ENCODE measurements around the gene CNOT8.

The CNOT8 gene

GRCh38 chr5:154863291-154864080 lies 5.1 kb downstream of the CNOT8 start:
- DNase-seq (ENCODE audit: low spot score): no peak
- H3K4me1 Mint-ChIP-seq (ENCODE audit: low read depth): peaks cover 35% of the 10 kb centered on the region
- no peak overlapping the region for H3K4me3 Mint-ChIP-seq
- no peaks in the 10 kb centered on the region for H3K27me3 Mint-ChIP-seq (ENCODE audit: low read depth)
- no peak overlapping the region for H3K27ac Mint-ChIP-seq
- H3K36me3 Mint-ChIP-seq (ENCODE audit: low read depth): peaks cover 63% of the 10 kb centered on the region
- H3K9me3 Mint-ChIP-seq: no peaks in the 10 kb centered on the region

DNA sequence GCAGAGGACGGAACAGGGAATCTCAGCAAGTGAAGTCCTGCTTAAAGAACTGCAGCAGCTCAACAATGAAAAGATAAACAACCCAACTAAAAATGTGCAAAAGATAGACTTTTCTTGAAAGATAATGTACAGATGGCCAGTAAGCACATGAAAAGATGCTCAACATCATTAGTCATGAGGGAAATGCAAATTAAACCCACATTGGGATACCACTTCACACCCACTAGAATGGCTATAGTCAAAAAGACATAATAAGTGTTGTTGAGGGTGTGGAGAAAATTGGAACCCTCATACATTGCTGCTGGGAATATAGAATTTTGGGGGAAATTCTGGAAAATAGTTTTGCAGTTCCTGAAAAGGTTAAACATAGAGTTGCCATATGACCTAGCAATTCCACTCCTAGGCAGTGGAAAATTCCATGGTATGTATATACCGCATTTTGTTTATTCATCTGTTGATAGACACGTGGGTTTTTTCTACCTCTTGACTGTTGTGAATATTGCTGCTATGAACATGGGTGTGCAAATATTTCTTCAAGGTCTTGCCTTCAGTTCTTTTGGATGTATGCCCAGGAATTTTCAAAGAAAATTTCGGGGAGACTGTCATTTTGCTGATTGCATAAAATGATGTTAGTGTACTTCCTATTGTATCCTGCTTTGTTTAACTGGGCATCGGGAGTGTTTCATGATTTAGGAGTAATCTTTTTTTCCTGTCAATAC lies 7.2 kb downstream of the CNOT8 start:
- no peak overlapping the region for H3K4me3 Mint-ChIP-seq
- no peak for DNase-seq (ENCODE audit: low spot score)
- H3K36me3 Mint-ChIP-seq (ENCODE audit: low read depth): peaks cover 59% of the 10 kb centered on the region
- no peak overlapping the region for H3K27ac Mint-ChIP-seq
- H3K9me3 Mint-ChIP-seq: no peaks in the 10 kb centered on the region
- no peaks in the 10 kb centered on the region for H3K27me3 Mint-ChIP-seq (ENCODE audit: low read depth)
- H3K4me1 Mint-ChIP-seq (ENCODE audit: low read depth): peaks cover 21% of the 10 kb centered on the region

DNA sequence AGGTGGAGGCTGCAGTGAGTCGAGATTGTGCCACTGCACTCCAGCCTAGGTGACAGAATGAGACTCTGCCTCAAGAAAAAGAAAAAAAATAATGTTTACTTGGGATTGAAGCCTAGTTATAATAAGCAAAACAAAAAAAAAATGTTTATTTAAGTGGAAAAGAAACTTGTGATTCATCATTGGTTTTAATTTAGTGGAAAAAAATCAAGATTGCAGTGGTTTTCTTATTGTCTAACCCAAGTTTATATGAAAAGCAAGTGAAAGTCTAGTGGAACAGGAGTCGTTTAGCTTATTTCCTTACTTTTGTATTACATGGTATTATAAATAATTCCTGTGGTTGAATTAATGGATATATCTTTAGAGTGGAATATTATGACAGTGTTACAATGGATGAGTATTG lies 8.4 kb downstream of the CNOT8 start:
- Mint-ChIP-seq H3K9me3 (no peaks in the 10 kb centered on the region), H3K27ac (no peak overlapping the region), H3K4me1 (ENCODE audit: low read depth) (peaks cover 13% of the 10 kb centered on the region), H3K27me3 (ENCODE audit: low read depth) (no peaks in the 10 kb centered on the region), H3K4me3 (no peak overlapping the region), H3K36me3 (ENCODE audit: low read depth) (peaks cover 65% of the 10 kb centered on the region)
- no peak for DNase-seq (ENCODE audit: low spot score)

GRCh38 chr5:154868702-154869101 lies 10.3 kb downstream of the CNOT8 start:
- no peaks in the 10 kb centered on the region for H3K27me3 Mint-ChIP-seq (ENCODE audit: low read depth)
- H3K4me1 Mint-ChIP-seq (ENCODE audit: low read depth): peaks cover 6% of the 10 kb centered on the region
- H3K9me3 Mint-ChIP-seq: no peaks in the 10 kb centered on the region
- DNase-seq (ENCODE audit: low spot score): no peak
- no peak overlapping the region for H3K27ac Mint-ChIP-seq
- H3K4me3 Mint-ChIP-seq: no peak overlapping the region
- peaks cover 60% of the 10 kb centered on the region for H3K36me3 Mint-ChIP-seq (ENCODE audit: low read depth)

DNA sequence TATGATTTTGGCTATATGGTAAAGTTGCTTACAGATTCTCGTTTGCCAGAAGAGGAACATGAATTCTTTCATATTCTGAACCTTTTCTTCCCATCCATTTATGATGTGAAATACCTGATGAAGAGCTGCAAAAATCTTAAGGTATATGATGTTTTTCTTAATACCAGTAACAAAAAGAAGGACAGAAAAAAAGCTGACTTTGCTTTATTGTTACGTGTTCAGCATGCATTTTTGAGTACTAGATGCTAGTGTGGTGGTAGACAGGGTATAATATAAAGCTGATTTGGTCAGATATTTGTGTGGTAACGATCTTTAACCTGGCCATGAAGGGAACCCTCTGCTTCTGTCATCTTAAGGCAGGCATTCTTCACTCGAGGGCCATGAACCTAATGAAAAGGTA lies 13.3 kb downstream of the CNOT8 start:
- H3K4me1 Mint-ChIP-seq (ENCODE audit: low read depth): no peaks in the 10 kb centered on the region
- no peak overlapping the region for H3K4me3 Mint-ChIP-seq
- H3K27me3 Mint-ChIP-seq (ENCODE audit: low read depth): no peaks in the 10 kb centered on the region
- H3K27ac Mint-ChIP-seq: no peak overlapping the region
- peaks cover 63% of the 10 kb centered on the region for H3K36me3 Mint-ChIP-seq (ENCODE audit: low read depth)
- no peaks in the 10 kb centered on the region for H3K9me3 Mint-ChIP-seq
- DNase-seq (ENCODE audit: low spot score): no peak

- H3K4me1 Mint-ChIP-seq (ENCODE audit: low read depth): no peaks in the 10 kb centered on the region
- DNase-seq (ENCODE audit: low spot score): no peak
- H3K9me3 Mint-ChIP-seq: peaks cover 10% of the 10 kb centered on the region
- H3K4me3 Mint-ChIP-seq: no peak overlapping the region
- no peak overlapping the region for H3K27ac Mint-ChIP-seq
- no peaks in the 10 kb centered on the region for H3K27me3 Mint-ChIP-seq (ENCODE audit: low read depth)
- H3K36me3 Mint-ChIP-seq (ENCODE audit: low read depth): peaks cover 70% of the 10 kb centered on the region
These were observed 15.4 kb downstream of the CNOT8 start for GRCh38 chr5:154873791-154874331.

DNA sequence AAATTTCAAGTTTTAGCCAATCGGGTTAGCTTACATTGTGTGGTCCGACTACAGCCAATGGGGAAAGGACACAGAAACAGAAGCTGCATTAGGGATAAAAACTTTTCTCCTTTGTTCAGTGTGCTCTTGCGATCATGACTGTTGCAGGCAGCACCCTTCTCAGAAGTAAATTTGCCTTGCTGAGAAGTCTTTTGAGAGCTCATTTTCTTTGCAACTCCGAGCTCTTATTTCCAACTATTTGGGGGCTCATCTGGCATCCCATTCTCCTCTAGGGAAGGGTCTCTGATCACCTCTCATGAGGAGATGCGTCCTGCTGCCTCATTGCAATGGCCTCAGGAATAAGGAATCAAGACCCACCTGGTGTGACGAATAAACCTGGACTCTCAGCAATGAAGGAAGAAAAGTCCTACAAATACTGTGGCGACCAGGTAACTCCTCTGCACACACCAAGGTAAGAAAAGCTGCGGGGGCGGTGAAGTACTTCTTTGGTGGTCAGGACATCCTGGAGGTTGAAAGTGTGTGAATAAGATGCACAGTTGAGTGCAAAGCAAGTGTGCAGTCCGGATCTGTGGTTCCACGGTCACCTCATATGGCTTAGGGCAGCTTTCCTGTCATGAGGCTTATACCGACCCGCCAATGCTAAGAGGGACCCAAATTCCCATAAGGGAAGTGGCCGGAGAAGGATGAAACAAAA lies 20.4 kb downstream of the CNOT8 start:
- Mint-ChIP-seq H3K36me3 (ENCODE audit: low read depth) (peaks cover 82% of the 10 kb centered on the region), H3K4me3 (no peak overlapping the region), H3K27me3 (ENCODE audit: low read depth) (no peaks in the 10 kb centered on the region), H3K27ac (no peak overlapping the region), H3K4me1 (ENCODE audit: low read depth) (no peaks in the 10 kb centered on the region), H3K9me3 (peaks cover 24% of the 10 kb centered on the region)
- no peak for DNase-seq (ENCODE audit: low spot score)

- Mint-ChIP-seq H3K36me3 (ENCODE audit: low read depth) (peaks cover 86% of the 10 kb centered on the region), H3K27ac (no peak overlapping the region), H3K9me3 (peaks cover 41% of the 10 kb centered on the region), H3K27me3 (ENCODE audit: low read depth) (no peaks in the 10 kb centered on the region), H3K4me3 (no peak overlapping the region), H3K4me1 (ENCODE audit: low read depth) (no peaks in the 10 kb centered on the region)
- DNase-seq (ENCODE audit: low spot score): no peak
These were observed 23.6 kb downstream of the CNOT8 start for GRCh38 chr5:154881986-154882385.

GRCh38 chr5:154884424-154884823 lies 26.0 kb downstream of the CNOT8 start:
- H3K4me1 Mint-ChIP-seq (ENCODE audit: low read depth): no peaks in the 10 kb centered on the region
- no peaks in the 10 kb centered on the region for H3K27me3 Mint-ChIP-seq (ENCODE audit: low read depth)
- peaks cover 29% of the 10 kb centered on the region for H3K9me3 Mint-ChIP-seq
- no peak overlapping the region for H3K27ac Mint-ChIP-seq
- no peak overlapping the region for H3K4me3 Mint-ChIP-seq
- H3K36me3 Mint-ChIP-seq (ENCODE audit: low read depth): peaks cover 85% of the 10 kb centered on the region
- no peak for DNase-seq (ENCODE audit: low spot score)

DNA sequence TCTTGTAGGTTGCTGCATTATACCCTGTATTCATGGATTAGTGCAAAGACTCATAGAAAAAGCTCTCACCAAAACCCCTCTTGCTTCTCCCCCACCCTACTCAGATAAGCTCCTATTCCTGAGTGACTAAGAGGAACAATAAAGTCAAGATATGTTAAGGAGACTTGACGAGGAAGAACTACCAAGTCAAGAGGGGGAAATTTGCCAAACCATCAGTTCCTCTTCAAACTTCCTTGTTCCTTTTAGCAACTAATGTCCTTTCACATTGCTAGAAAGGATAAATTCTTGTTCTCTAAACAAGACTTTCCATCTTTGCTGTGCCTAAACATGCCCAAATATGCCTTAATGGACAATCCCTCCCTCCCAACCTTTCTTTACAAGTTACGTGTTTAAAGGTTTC lies 27.0 kb downstream of the CNOT8 start:
- peaks cover 81% of the 10 kb centered on the region for H3K36me3 Mint-ChIP-seq (ENCODE audit: low read depth)
- no peaks in the 10 kb centered on the region for H3K4me1 Mint-ChIP-seq (ENCODE audit: low read depth)
- H3K9me3 Mint-ChIP-seq: peaks cover 21% of the 10 kb centered on the region
- no peak overlapping the region for H3K4me3 Mint-ChIP-seq
- H3K27ac Mint-ChIP-seq: no peak overlapping the region
- H3K27me3 Mint-ChIP-seq (ENCODE audit: low read depth): no peaks in the 10 kb centered on the region
- DNase-seq (ENCODE audit: low spot score): no peak

DNA sequence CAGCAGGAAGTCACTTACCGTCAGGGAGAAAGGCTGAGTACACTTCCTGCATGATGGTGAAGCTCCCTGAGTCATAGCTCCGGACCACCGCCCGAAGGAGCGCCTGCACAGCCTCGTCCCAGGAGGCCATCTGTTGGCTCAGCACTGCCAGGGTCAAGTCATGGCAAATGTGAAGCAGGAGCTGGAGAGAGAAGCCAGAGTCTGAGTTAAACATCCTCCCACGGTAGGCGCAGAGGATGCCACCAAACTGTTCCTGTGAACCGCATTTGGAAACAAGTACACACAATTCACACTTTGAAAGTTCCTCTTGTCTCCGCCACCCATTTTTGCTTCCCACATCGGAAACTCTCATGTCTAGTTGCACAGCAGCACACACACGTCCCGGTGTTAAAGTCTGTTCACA lies 33.9 kb downstream of the CNOT8 start:
- Mint-ChIP-seq H3K4me1 (ENCODE audit: low read depth) (peaks cover 2% of the 10 kb centered on the region), H3K36me3 (ENCODE audit: low read depth) (peaks cover 60% of the 10 kb centered on the region), H3K27ac (no peak overlapping the region), H3K27me3 (ENCODE audit: low read depth) (no peaks in the 10 kb centered on the region), H3K9me3 (no peaks in the 10 kb centered on the region), H3K4me3 (no peak overlapping the region)
- no peak for DNase-seq (ENCODE audit: low spot score)

DNA sequence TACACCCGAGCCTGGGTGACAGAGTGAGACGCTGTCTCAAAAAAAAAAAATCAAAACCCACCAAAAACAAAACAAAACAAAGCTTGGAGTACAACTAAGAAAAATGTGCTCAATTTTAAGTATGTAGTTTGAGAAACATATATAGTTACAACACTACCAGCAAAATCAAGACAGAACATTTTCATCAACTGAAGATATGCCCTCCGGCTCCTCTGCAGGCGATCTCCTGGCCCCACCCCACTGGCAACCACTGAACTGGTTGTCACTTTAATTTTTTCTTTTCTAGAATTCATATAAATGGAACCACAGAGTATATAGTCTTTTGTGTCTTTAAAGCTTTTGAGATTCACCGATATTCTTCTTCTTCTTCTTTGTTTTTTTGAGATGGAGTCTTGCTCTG lies 35.0 kb downstream of the CNOT8 start:
- Mint-ChIP-seq H3K27me3 (ENCODE audit: low read depth) (no peaks in the 10 kb centered on the region), H3K36me3 (ENCODE audit: low read depth) (peaks cover 56% of the 10 kb centered on the region), H3K4me1 (ENCODE audit: low read depth) (peaks cover 2% of the 10 kb centered on the region), H3K9me3 (no peaks in the 10 kb centered on the region), H3K27ac (no peak overlapping the region), H3K4me3 (no peak overlapping the region)
- no peak for DNase-seq (ENCODE audit: low spot score)

GRCh38 chr5:154895606-154896561 lies 37.5 kb downstream of the CNOT8 start:
- H3K9me3 Mint-ChIP-seq: no peaks in the 10 kb centered on the region
- no peak for DNase-seq (ENCODE audit: low spot score)
- no peaks in the 10 kb centered on the region for H3K27me3 Mint-ChIP-seq (ENCODE audit: low read depth)
- peaks cover 2% of the 10 kb centered on the region for H3K4me1 Mint-ChIP-seq (ENCODE audit: low read depth)
- no peak overlapping the region for H3K4me3 Mint-ChIP-seq
- peak overlapping the region; percentile 10 for H3K27ac Mint-ChIP-seq
- H3K36me3 Mint-ChIP-seq (ENCODE audit: low read depth): peaks cover 56% of the 10 kb centered on the region
